H1 (cell line): ENCODE results near the gene KRTAP20-4. TPM values are rescaled to one million over a fixed set of nuclear protein-coding genes. Genes with fewer than 3 reads are reported as not detected.

ENCODE experiments used
- CTCF ChIA-PET: fragments of 300-600 bp; sonication (Branson Sonifier 250); formaldehyde crosslinking; loops from one replicate; lab custom pipeline; 2021; ENCODE audit not compliant: partially characterized antibody; lab: Charles Lee
- POLR2A ChIA-PET: fragments of 300-600 bp; sonication (Branson Sonifier 250); formaldehyde crosslinking; loops from one replicate; lab custom pipeline; 2021; ENCODE audit warnings: inconsistent platforms; ENCODE audit not compliant: partially characterized antibody; lab: Charles Lee
- DNase-seq, 2 experiments: peaks; one replicate each; pipeline versions ENCODE4 v3.0.0 to v3.0.0-alpha.2; 2010 to 2022; ENCODE audit warnings: low spot score in 2 of 2, low read depth in 1 of 2, mixed read lengths in 1 of 2
- FAIRE-seq: peaks from 2 replicates; lab custom pipeline; 2011; peaks lifted over from hg19 to GRCh38; lab: Jason Lieb, UNC
- H2AFZ ChIP-seq: 2 replicates; pipeline ENCODE4 v1.8.1; 2012; ENCODE audit warnings: low read length, inconsistent platforms
- H2AK5ac ChIP-seq: 2 replicates; pipeline ENCODE4 v1.6.1; 2013; ENCODE audit warnings: low read depth, low read length
- H2BK120ac ChIP-seq: replicated peaks from 2 replicates; pipeline ENCODE3; 2013; ENCODE audit warnings: low read depth, low read length, inconsistent platforms
- H2BK12ac ChIP-seq: 2 replicates; pipeline ENCODE4 v1.6.1; 2013; ENCODE audit warnings: low read depth, low read length
- H2BK15ac ChIP-seq: 2 replicates; pipeline ENCODE4 v1.6.1; 2013; ENCODE audit warnings: low read length
- H2BK20ac ChIP-seq: 2 replicates; pipeline ENCODE4 v1.6.1; 2013; ENCODE audit warnings: low read length
- H2BK5ac ChIP-seq: 2 replicates; pipeline ENCODE4 v1.6.1; 2013; ENCODE audit warnings: low read depth, low read length
- H3K14ac ChIP-seq: 2 replicates; pipeline ENCODE4 v1.6.1; 2013; ENCODE audit warnings: inconsistent platforms; ENCODE audit not compliant: insufficient read length
- H3K18ac ChIP-seq: 2 replicates; pipeline ENCODE4 v1.6.1; 2013; ENCODE audit warnings: low read length; ENCODE audit errors: extremely low read depth
- H3K23ac ChIP-seq: 2 replicates; pipeline ENCODE4 v1.6.1; 2013; ENCODE audit warnings: inconsistent platforms; ENCODE audit not compliant: insufficient read length
- H3K23me2 ChIP-seq: 2 replicates; pipeline ENCODE4 v1.6.1; 2013; ENCODE audit warnings: low read depth, low read length
- H3K27ac ChIP-seq: 2 replicates; pipeline ENCODE4 v1.6.1; 2011; ENCODE audit warnings: low read depth, low read length, inconsistent platforms
- H3K27me3 ChIP-seq, 4 experiments: replicated peaks in 1 of 4; 1 replicate in 1 of 4; 2 replicates in 3 of 4; pipeline versions ENCODE4 v1.6.1 to v1.8.1; 2011 to 2013; ENCODE audit warnings: low read length in 3 of 4, mild to moderate bottlenecking in 3 of 4, inconsistent platforms in 2 of 4, mixed read lengths in 2 of 4, moderate library complexity in 1 of 4; ENCODE audit not compliant: control insufficient read depth in 3 of 4, insufficient read depth in 3 of 4; ENCODE audit errors: extremely low read depth in 1 of 4
- H3K36me3 ChIP-seq, 4 experiments: 2 replicates each; pipeline versions ENCODE4 v1.6.1 to v1.8.1; 2011 to 2013; ENCODE audit warnings: mild to moderate bottlenecking in 4 of 4, low read length in 3 of 4, moderate library complexity in 2 of 4, control low read depth in 1 of 4, inconsistent platforms in 1 of 4; ENCODE audit not compliant: insufficient read depth in 4 of 4, control insufficient read depth in 2 of 4
- H3K4ac ChIP-seq: replicated peaks from 2 replicates; pipeline ENCODE3; 2013; ENCODE audit warnings: low read length, low read depth, mixed read lengths, inconsistent platforms; ENCODE audit not compliant: insufficient read length
- H3K4me1 ChIP-seq, 4 experiments: replicated peaks in 1 of 4; 1 replicate in 1 of 4; 2 replicates in 3 of 4; pipeline versions ENCODE4 v1.6.1 to v1.8.1; 2011 to 2013; ENCODE audit warnings: low read length in 3 of 4, inconsistent platforms in 2 of 4, mixed read lengths in 1 of 4; ENCODE audit not compliant: insufficient read depth in 4 of 4, control insufficient read depth in 3 of 4
- H3K4me2 ChIP-seq, 2 experiments: 2 replicates each; pipeline versions ENCODE4 v1.6.1 to v1.8.1; 2011 to 2013; ENCODE audit warnings: low read depth in 2 of 2, low read length in 2 of 2, control low read depth in 1 of 2, inconsistent platforms in 1 of 2, mild to moderate bottlenecking in 1 of 2; ENCODE audit not compliant: insufficient read depth in 1 of 2
- H3K4me3 ChIP-seq, 4 experiments: fragments of 200-600, 300-600 bp in 1 of 4; sonication (generic), shearing (Covaris generic), sonication (Bioruptor Twin) in 1 of 4; 2 replicates each; pipeline versions ENCODE4 v1.5.1 to v1.8.1; 2011 to 2016; ENCODE audit warnings: low read length in 4 of 4, low read depth in 3 of 4, control low read depth in 2 of 4, inconsistent platforms in 2 of 4, mild to moderate bottlenecking in 2 of 4, mixed read lengths in 1 of 4, moderate library complexity in 1 of 4; ENCODE audit not compliant: insufficient read depth in 2 of 4; ENCODE audit errors: extremely low read depth in 1 of 4
- H3K56ac ChIP-seq: replicated peaks from 2 replicates; pipeline ENCODE3; 2013; ENCODE audit warnings: low read depth, mild to moderate bottlenecking, mixed read lengths, low read length, inconsistent platforms; ENCODE audit not compliant: insufficient read length
- H3K79me1 ChIP-seq: 2 replicates; pipeline ENCODE4 v1.6.1; 2013; ENCODE audit warnings: low read depth, low read length, control low read depth
- H3K79me2 ChIP-seq, 2 experiments: 2 replicates each; pipeline versions ENCODE4 v1.6.1 to v1.8.1; 2012 to 2013; ENCODE audit warnings: low read length in 2 of 2, mild to moderate bottlenecking in 2 of 2, inconsistent platforms in 1 of 2; ENCODE audit not compliant: insufficient read depth in 2 of 2, control insufficient read depth in 1 of 2
- H3K9ac ChIP-seq, 4 experiments: replicated peaks in 1 of 4; 1 replicate in 1 of 4; 2 replicates in 3 of 4; pipeline versions ENCODE4 v1.6.1 to v1.8.1; 2011 to 2013; ENCODE audit warnings: low read depth in 3 of 4, low read length in 3 of 4, control low read depth in 2 of 4, mild to moderate bottlenecking in 2 of 4, moderate library complexity in 2 of 4, inconsistent platforms in 1 of 4; ENCODE audit errors: extremely low read depth in 1 of 4
- H3K9me3 ChIP-seq, 2 experiments: 2 replicates each; pipeline versions ENCODE4 v1.6.1 to v1.8.1; 2012 to 2013; ENCODE audit warnings: mild to moderate bottlenecking in 2 of 2, moderate library complexity in 2 of 2, control low read depth in 1 of 2, inconsistent platforms in 1 of 2, low read depth in 1 of 2, low read length in 1 of 2, mixed read lengths in 1 of 2; ENCODE audit not compliant: insufficient read depth in 2 of 2
- H4K20me1 ChIP-seq, 2 experiments: replicated peaks in 1 of 2; 2 replicates each; pipeline versions ENCODE3 to v1.8.1; 2011 to 2013; ENCODE audit warnings: inconsistent platforms in 2 of 2, low read length in 2 of 2, mild to moderate bottlenecking in 1 of 2; ENCODE audit not compliant: insufficient read depth in 2 of 2, control insufficient read depth in 1 of 2
- H4K5ac ChIP-seq: 2 replicates; pipeline ENCODE4 v1.6.1; 2013; ENCODE audit warnings: low read length, low read depth, mixed read lengths, inconsistent platforms; ENCODE audit not compliant: insufficient read length
- H4K8ac ChIP-seq: 2 replicates; pipeline ENCODE4 v1.8.0; 2013; ENCODE audit warnings: mild to moderate bottlenecking, moderate library complexity, low read length, inconsistent platforms; ENCODE audit not compliant: insufficient read depth; ENCODE audit errors: extremely low read depth
- H4K91ac ChIP-seq: replicated peaks from 2 replicates; pipeline ENCODE3; 2013; ENCODE audit warnings: low read length, mixed read lengths, inconsistent platforms; ENCODE audit not compliant: insufficient read length
- ASH2L ChIP-seq: fragments of 200-600, 300-600 bp; sonication (generic); IDR thresholded peaks from one replicate; pipeline ENCODE4 v1.7.1; 2017; ENCODE audit warnings: low read length
- ATF2 ChIP-seq: IDR thresholded peaks from 2 replicates; pipeline ENCODE4 v1.6.1; 2012; ENCODE audit warnings: low read length, inconsistent platforms
- BCL11A ChIP-seq, 2 experiments: IDR thresholded peaks; one replicate each; pipeline ENCODE4 v1.6.1; 2011; ENCODE audit warnings: low read depth in 2 of 2, low read length in 2 of 2, mild to moderate bottlenecking in 2 of 2
- CHD2 ChIP-seq: IDR thresholded peaks from 2 replicates; pipeline ENCODE4 v1.6.1; 2012; ENCODE audit warnings: low read length, improper control_type of control experiment
- EZH2 ChIP-seq: fragments of 200-600 bp; sonication (generic); IDR thresholded peaks from 2 replicates; pipeline ENCODE4 v1.7.1; 2012; ENCODE audit warnings: low read depth, mild to moderate bottlenecking, moderate library complexity, low read length, inconsistent platforms; ENCODE audit not compliant: severe bottlenecking
- HDAC6 ChIP-seq: IDR thresholded peaks from one replicate; pipeline ENCODE4 v1.7.1; 2012; ENCODE audit warnings: low read depth, mild to moderate bottlenecking, inconsistent platforms, low read length, moderate library complexity
- MAX ChIP-seq: IDR thresholded peaks from 2 replicates; pipeline ENCODE4 v1.6.1; 2012; ENCODE audit warnings: inconsistent platforms
- PHF8 ChIP-seq: fragments of 200-600 bp; sonication (generic); conservative IDR thresholded peaks from 2 replicates; pipeline ENCODE4 v1.7.1; 2012; ENCODE audit warnings: low read depth, mild to moderate bottlenecking, inconsistent platforms, low read length, moderate library complexity
- POLR2A ChIP-seq, 2 experiments: IDR thresholded peaks; 1 replicate in 1 of 2; 2 replicates in 1 of 2; pipeline ENCODE4 v1.6.1; 2011; ENCODE audit warnings: low read depth in 2 of 2, low read length in 2 of 2, mild to moderate bottlenecking in 2 of 2; ENCODE audit errors: control extremely low read depth in 1 of 2
- RFX5 ChIP-seq: IDR thresholded peaks from 2 replicates; pipeline ENCODE4 v1.6.1; 2011; ENCODE audit warnings: low read depth, low read length, improper control_type of control experiment, borderline replicate concordance
- SP2 ChIP-seq: IDR thresholded peaks from 2 replicates; pipeline ENCODE4 v1.6.1; 2012; ENCODE audit warnings: mild to moderate bottlenecking, low read length, inconsistent platforms
- TAF7 ChIP-seq: optimal IDR thresholded peaks from 2 replicates; pipeline ENCODE3; 2011; ENCODE audit warnings: low read depth, mild to moderate bottlenecking, inconsistent platforms, low read length, moderate library complexity, borderline replicate concordance
- polyA plus RNA-seq, 7 experiments: library from polyadenylated mRNA; depleted of rRNA in 3 of 7; stranded (reverse) in 5 of 7; unstranded in 2 of 7; fragments of >200 nt in 5 of 7; fragments of 200-250 nt in 2 of 7; gene quantifications; 1 replicate in 5 of 7; 2 replicates in 1 of 7; 4 replicates in 1 of 7; pipeline versions ENCODE4 v1.2.1 to v1.2.3, GENCODE V29; 2011 to 2013; ENCODE audit warnings: missing spikeins in 2 of 7, mixed read lengths in 2 of 7
- total RNA-seq: library from RNA; stranded (reverse); fragmentation: NEBNext Ultra II Directional; extraction: Animal tissue kit (Norgen Biotek cat#: 25700); gene quantifications from 2 replicates; pipeline ENCODE4 v1.2.1, GENCODE V29; 2021

The KRTAP20-4 gene
- total and polyA plus RNA-seq, 2 of the 8 experiments (the other 6 are each of a cell fraction or from before 2014, with no cell fraction given): not detected

DNA sequence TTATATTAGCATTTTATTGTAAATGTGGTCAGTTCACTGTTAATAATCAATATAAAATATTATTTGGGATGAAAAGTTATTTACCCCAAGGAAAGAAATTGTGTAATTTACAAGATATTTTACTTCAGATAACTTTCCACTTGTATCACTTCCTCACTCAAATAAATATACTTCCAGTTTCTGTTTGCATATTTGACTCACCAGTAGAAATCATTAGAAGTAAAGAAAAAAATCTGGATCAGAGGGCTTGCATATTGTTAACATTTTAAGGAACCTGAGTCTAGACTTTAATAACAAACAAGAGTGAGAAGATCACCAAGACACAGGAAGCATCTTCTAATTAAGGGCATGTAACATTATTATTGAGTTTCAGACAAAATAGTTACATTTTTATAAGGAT, 347 bp upstream of the KRTAP20-4 start:
- Histone ChIP-seq H3K56ac (no peak overlapping the region), H4K20me1 (no peaks in the 10 kb centered on the region), H3K9ac (no peak overlapping the region), H3K4me2 (no peak overlapping the region), H2AK5ac (no peak overlapping the region), H2BK5ac (no peak overlapping the region), H2AFZ (no peak overlapping the region), H3K18ac (no peak overlapping the region), H3K4me1 (no peaks in the 10 kb centered on the region), H3K23me2 (no peaks in the 10 kb centered on the region), H2BK12ac (no peak overlapping the region), H3K79me2 (no peaks in the 10 kb centered on the region), H3K36me3 (no peaks in the 10 kb centered on the region), H4K8ac (no peak overlapping the region), H3K79me1 (no peaks in the 10 kb centered on the region), H3K23ac (no peak overlapping the region), H3K27ac (no peak overlapping the region), H3K9me3 (peaks cover 4 to 6% of the 10 kb centered on the region in 2 experiments), H3K4ac (no peak overlapping the region), H2BK120ac (no peak overlapping the region), H3K14ac (no peak overlapping the region), H4K91ac (no peak overlapping the region), H2BK20ac (no peak overlapping the region), H2BK15ac (no peak overlapping the region), H3K4me3 (no peak overlapping the region), H3K27me3 (no peaks in the 10 kb centered on the region), H4K5ac (no peak overlapping the region)
- FAIRE-seq (no peak), DNase-seq (no peak)
- TF ChIP-seq BCL11A (IDR thresholded peaks at IDR 0.05; ENCODE audit: low read depth in 2 of 2, low read length in 2 of 2): no peak
- no peak for TF ChIP-seq EZH2
- TF ChIP-seq POLR2A (IDR thresholded peaks at IDR 0.05; ENCODE audit: control extremely low read depth in 1 of 2, low read depth in 2 of 2, low read length in 2 of 2): no peak
- no peak for TF ChIP-seq HDAC6
- TF ChIP-seq TAF7: no peak
- no peak for TF ChIP-seq MAX
- TF ChIP-seq CHD2: no peak
- no peak for TF ChIP-seq ATF2
- TF ChIP-seq RFX5: no peak
- no peak for TF ChIP-seq ASH2L
- no peak for TF ChIP-seq SP2
- TF ChIP-seq PHF8: no peak
- POLR2A ChIA-PET: no interaction called here
- CTCF ChIA-PET: no interaction called here
